HEK293 (cell line): Measurements from ENCODE around the gene HDC.

Source experiments
- CTCF ChIA-PET: fragments of 350-600 bp; formaldehyde crosslinking; extraction: SDS; loops from one replicate; lab custom pipeline; 2021; ENCODE audit warnings: antibody characterized with exemption; lab: Yijun Ruan, JAX
- POLR2A ChIA-PET: fragments of 300-600 bp; formaldehyde crosslinking; extraction: SDS; loops from one replicate; lab custom pipeline; 2020; ENCODE audit warnings: antibody characterized with exemption, inconsistent platforms; lab: Yijun Ruan, JAX
- H3K27ac ChIP-seq: fragments of 200-500 bp; sonication (Bioruptor generic); 2 replicates; pipeline ENCODE4 v1.5.1; 2014; ENCODE audit warnings: low read depth, low read length, control low read depth, inconsistent platforms; ENCODE audit errors: extremely low read depth
- H3K36me3 ChIP-seq, 2 experiments: fragments of 200-500 bp in 1 of 2; sonication (Bioruptor generic) in 1 of 2; 1 replicate in 1 of 2; 2 replicates in 1 of 2; pipeline ENCODE4 v1.5.1; 2014 to 2017; ENCODE audit warnings: inconsistent platforms in 2 of 2, low read length in 2 of 2; ENCODE audit not compliant: control insufficient read depth in 2 of 2, insufficient read depth in 1 of 2
- H3K4me1 ChIP-seq: fragments of 200-500 bp; sonication (Bioruptor generic); 2 replicates; pipeline ENCODE4 v1.5.1; 2014; ENCODE audit warnings: mild to moderate bottlenecking, low read length, inconsistent platforms; ENCODE audit not compliant: control insufficient read depth, insufficient read depth
- H3K4me3 ChIP-seq: 2 replicates; pipeline ENCODE4 v1.5.1; 2011; ENCODE audit warnings: low read depth, mild to moderate bottlenecking, control low read depth, low read length, moderate library complexity
- H3K9me3 ChIP-seq: fragments of 200-500 bp; sonication (Bioruptor generic); 2 replicates; pipeline ENCODE4 v1.5.1; 2014; ENCODE audit warnings: low read depth, low read length, inconsistent platforms; ENCODE audit not compliant: control insufficient read depth, insufficient read depth
- BCL11A ChIP-seq: fragments of 450-650 bp; formaldehyde crosslinking; IDR thresholded peaks from 2 replicates; pipeline ENCODE4 v1.5.1; 2016; ENCODE audit warnings: low read depth, missing biosample characterization, missing genetic modification characterization
- GLI4 ChIP-seq: fragments of 450-650 bp; formaldehyde crosslinking; IDR thresholded peaks from 2 replicates; pipeline ENCODE4 v1.5.1; 2016; ENCODE audit warnings: missing biosample characterization, missing genetic modification characterization
- GLIS2 ChIP-seq: fragments of 450-650 bp; formaldehyde crosslinking; IDR thresholded peaks from 2 replicates; pipeline ENCODE4 v1.5.1; 2016; ENCODE audit warnings: missing biosample characterization, missing genetic modification characterization
- HOXC10 ChIP-seq: sonication (generic); formaldehyde crosslinking; IDR thresholded peaks from 2 replicates; pipeline ENCODE4 v1.8.1; 2023; ENCODE audit warnings: mild to moderate bottlenecking, missing genetic modification reagents
- MYNN ChIP-seq: fragments of 450-650 bp; formaldehyde crosslinking; IDR thresholded peaks from 2 replicates; pipeline ENCODE4 v1.5.1; 2016; ENCODE audit warnings: missing biosample characterization, missing genetic modification characterization, borderline replicate concordance
- YY1 ChIP-seq: fragments of 450-650 bp; formaldehyde crosslinking; IDR thresholded peaks from 2 replicates; pipeline ENCODE4 v1.5.1; 2018; ENCODE audit warnings: missing biosample characterization, missing genetic modification characterization
- ZBTB20 ChIP-seq: fragments of 450-650 bp; formaldehyde crosslinking; IDR thresholded peaks from 2 replicates; pipeline ENCODE4 v1.5.1; 2016; ENCODE audit warnings: missing biosample characterization, missing genetic modification characterization
- ZNF138 ChIP-seq: fragments of 450-650 bp; formaldehyde crosslinking; IDR thresholded peaks from 2 replicates; pipeline ENCODE4 v1.5.1; 2016; ENCODE audit warnings: missing biosample characterization, missing genetic modification characterization, borderline replicate concordance
- ZNF157 ChIP-seq: fragments of 450-650 bp; formaldehyde crosslinking; IDR thresholded peaks from 2 replicates; pipeline ENCODE4 v1.5.1; 2016; ENCODE audit warnings: missing biosample characterization, missing genetic modification characterization
- ZNF24 ChIP-seq: fragments of 450-650 bp; formaldehyde crosslinking; IDR thresholded peaks from 2 replicates; pipeline ENCODE4 v1.5.1; 2016; ENCODE audit warnings: missing biosample characterization, missing genetic modification characterization
- ZNF248 ChIP-seq: fragments of 450-650 bp; formaldehyde crosslinking; IDR thresholded peaks from 2 replicates; pipeline ENCODE4 v1.5.1; 2017; ENCODE audit warnings: missing biosample characterization, missing genetic modification characterization
- ZNF341 ChIP-seq: fragments of 450-650 bp; formaldehyde crosslinking; IDR thresholded peaks from 2 replicates; pipeline ENCODE4; 2016; ENCODE audit warnings: low read depth, missing biosample characterization, missing genetic modification characterization
- ZNF350 ChIP-seq: fragments of 450-650 bp; formaldehyde crosslinking; IDR thresholded peaks from 2 replicates; pipeline ENCODE4 v1.5.0; 2017; ENCODE audit warnings: missing biosample characterization, mild to moderate bottlenecking, missing genetic modification characterization
- ZNF610 ChIP-seq: fragments of 450-650 bp; formaldehyde crosslinking; IDR thresholded peaks from 2 replicates; pipeline ENCODE4 v1.5.1; 2016; ENCODE audit warnings: missing biosample characterization, missing genetic modification characterization, borderline replicate concordance
- ZNF654 ChIP-seq: fragments of 450-650 bp; formaldehyde crosslinking; IDR thresholded peaks from 2 replicates; pipeline ENCODE4 v1.5.1; 2016; ENCODE audit warnings: low read depth, missing biosample characterization, missing genetic modification characterization
- ZNF707 ChIP-seq: fragments of 450-650 bp; formaldehyde crosslinking; IDR thresholded peaks from 2 replicates; pipeline ENCODE4 v1.5.1; 2016; ENCODE audit warnings: missing biosample characterization, missing genetic modification characterization
- ZNF776 ChIP-seq: fragments of 450-650 bp; formaldehyde crosslinking; IDR thresholded peaks from 2 replicates; pipeline ENCODE4 v1.5.0; 2017; ENCODE audit warnings: missing biosample characterization, missing genetic modification characterization, borderline replicate concordance
- TF ChIP-seq, protein P1 (sequence below): fragments of 450-650 bp; IDR thresholded peaks from 2 replicates; pipeline ENCODE4 v1.5.1; 2018; ENCODE audit warnings: missing biosample characterization, mild to moderate bottlenecking, missing genetic modification characterization
- TF ChIP-seq, protein P2 (sequence below): fragments of 450-650 bp; formaldehyde crosslinking; IDR thresholded peaks from 2 replicates; pipeline ENCODE4 v1.5.1; 2016; ENCODE audit warnings: missing biosample characterization, missing genetic modification characterization
- TF ChIP-seq, protein P3 (sequence below): fragments of 450-650 bp; formaldehyde crosslinking; IDR thresholded peaks from 2 replicates; pipeline ENCODE4 v1.5.1; 2016; ENCODE audit warnings: missing biosample characterization, missing genetic modification characterization
- TF ChIP-seq, protein P4 (sequence below): fragments of 450-650 bp; formaldehyde crosslinking; IDR thresholded peaks from 2 replicates; pipeline ENCODE4 v1.5.1; 2016; ENCODE audit warnings: missing biosample characterization, missing genetic modification characterization
- TF ChIP-seq, protein P5 (sequence below): fragments of 450-650 bp; formaldehyde crosslinking; IDR thresholded peaks from 2 replicates; pipeline ENCODE4 v1.5.1; 2016; ENCODE audit warnings: missing biosample characterization, missing genetic modification characterization, low read depth

The HDC gene

DNA sequence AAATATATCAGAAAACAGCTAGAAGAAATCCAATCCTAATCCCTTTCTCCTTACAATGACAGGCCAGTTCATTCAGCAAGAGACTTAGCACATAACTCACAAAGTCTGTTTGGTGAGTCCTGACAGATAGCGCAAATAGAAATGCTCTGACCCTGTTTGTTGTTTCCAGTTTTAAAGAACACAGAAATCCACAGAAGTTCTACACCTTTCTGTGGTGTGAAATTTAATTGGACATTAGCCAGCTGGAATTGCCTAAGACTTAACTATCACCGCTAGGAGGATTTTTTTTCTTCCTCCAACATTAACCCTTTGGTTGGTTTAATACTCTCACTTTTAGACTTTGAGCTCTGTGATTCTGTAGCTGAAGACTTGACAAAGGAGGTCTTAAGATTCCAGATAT is 30.8 kb downstream of the HDC start:
- CTCF ChIA-PET, result interaction anchor here (0.6 kb wide), 1 partner anchor 1260 kb away, joined by 4 read pairs; no protein-coding TSS in a partner anchor
- POLR2A ChIA-PET, result no interaction called here
- H3K36me3 ChIP-seq, result no peaks in the 10 kb centered on the region
- TF ChIP-seq ZNF707 (tag by site-specific recombination) (no peak), HOXC10 (no peak), BCL11A (no peak), GLIS2 (tag by site-specific recombination) (no peak), MYNN (tag by site-specific recombination) (no peak), ZNF610 (tag by site-specific recombination) (no peak), ZBTB20 (tag by site-specific recombination) (no peak), ZNF341 (no peak)
- TF ChIP-seq, protein P1, sequence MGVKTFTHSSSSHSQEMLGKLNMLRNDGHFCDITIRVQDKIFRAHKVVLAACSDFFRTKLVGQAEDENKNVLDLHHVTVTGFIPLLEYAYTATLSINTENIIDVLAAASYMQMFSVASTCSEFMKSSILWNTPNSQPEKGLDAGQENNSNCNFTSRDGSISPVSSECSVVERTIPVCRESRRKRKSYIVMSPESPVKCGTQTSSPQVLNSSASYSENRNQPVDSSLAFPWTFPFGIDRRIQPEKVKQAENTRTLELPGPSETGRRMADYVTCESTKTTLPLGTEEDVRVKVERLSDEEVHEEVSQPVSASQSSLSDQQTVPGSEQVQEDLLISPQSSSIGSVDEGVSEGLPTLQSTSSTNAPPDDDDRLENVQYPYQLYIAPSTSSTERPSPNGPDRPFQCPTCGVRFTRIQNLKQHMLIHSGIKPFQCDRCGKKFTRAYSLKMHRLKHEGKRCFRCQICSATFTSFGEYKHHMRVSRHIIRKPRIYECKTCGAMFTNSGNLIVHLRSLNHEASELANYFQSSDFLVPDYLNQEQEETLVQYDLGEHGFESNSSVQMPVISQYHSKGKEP, result no peak
- no peak overlapping the region for H3K4me3 ChIP-seq
- no peaks in the 10 kb centered on the region for H3K4me1 ChIP-seq
- no peaks in the 10 kb centered on the region for H3K9me3 ChIP-seq
- no peak overlapping the region for H3K27ac ChIP-seq

DNA sequence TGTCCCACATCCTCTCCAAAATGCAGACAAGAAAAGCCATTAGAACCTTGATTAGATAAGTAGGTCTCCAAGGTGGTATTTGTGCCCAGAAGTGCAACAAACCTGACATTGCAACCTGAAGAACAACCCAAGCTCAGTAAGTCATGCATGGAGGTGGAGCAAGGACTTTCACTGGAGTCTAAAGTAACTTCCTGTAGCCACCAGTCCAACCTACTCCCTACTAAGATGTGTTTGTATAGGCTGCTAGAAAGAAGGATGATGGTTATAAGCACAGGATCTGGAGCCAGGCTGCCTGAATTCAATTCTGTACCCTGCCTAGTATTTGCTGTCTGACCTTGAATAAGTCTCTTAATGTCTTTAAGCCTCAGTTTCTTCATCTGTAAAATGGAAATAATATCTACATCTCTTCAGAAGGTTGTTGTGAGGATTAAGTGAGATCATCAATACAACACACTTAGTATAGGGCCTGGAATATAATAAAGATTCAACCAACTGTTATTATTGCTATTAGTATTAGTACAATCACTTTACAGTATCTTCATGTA is 32.3 kb downstream of the HDC start:
- ChIA-PET CTCF (interaction anchor here (0.6 kb wide), 1 partner anchor 15 kb away, joined by 3 read pairs; no protein-coding TSS in a partner anchor), POLR2A (no interaction called here)
- no peak overlapping the region for H3K4me3 ChIP-seq
- H3K27ac ChIP-seq, result no peak overlapping the region
- TF ChIP-seq YY1 (no peak), ZNF776 (tag by site-specific recombination) (no peak), ZNF138 (tag by site-specific recombination) (no peak), GLI4 (tag by site-specific recombination) (no peak), ZNF157 (tag by site-specific recombination) (no peak), ZNF24 (tag by site-specific recombination) (no peak), ZNF248 (no peak), ZNF654 (no peak), ZNF350 (tag by site-specific recombination) (no peak)
- TF ChIP-seq, protein P2, sequence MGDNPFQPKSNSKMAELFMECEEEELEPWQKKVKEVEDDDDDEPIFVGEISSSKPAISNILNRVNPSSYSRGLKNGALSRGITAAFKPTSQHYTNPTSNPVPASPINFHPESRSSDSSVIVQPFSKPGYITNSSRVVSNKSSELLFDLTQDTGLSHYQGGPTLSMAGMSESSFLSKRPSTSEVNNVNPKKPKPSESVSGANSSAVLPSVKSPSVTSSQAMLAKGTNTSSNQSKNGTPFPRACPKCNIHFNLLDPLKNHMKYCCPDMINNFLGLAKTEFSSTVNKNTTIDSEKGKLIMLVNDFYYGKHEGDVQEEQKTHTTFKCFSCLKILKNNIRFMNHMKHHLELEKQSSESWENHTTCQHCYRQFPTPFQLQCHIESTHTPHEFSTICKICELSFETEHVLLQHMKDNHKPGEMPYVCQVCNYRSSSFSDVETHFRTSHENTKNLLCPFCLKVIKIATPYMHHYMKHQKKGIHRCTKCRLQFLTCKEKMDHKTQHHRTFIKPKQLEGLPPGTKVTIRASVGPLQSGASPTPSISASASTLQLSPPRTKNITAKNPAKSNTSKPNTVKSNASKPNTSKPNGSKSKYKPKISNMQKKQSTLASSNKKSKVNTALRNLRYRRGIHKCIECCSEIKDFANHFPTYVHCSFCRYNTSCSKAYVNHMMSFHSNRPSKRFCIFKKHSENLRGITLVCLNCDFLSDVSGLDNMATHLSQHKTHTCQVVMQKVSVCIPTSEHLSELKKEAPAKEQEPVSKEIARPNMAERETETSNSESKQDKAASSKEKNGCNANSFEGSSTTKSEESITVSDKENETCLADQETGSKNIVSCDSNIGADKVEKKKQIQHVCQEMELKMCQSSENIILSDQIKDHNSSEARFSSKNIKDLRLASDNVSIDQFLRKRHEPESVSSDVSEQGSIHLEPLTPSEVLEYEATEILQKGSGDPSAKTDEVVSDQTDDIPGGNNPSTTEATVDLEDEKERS, result no peak
- TF ChIP-seq, protein P3, sequence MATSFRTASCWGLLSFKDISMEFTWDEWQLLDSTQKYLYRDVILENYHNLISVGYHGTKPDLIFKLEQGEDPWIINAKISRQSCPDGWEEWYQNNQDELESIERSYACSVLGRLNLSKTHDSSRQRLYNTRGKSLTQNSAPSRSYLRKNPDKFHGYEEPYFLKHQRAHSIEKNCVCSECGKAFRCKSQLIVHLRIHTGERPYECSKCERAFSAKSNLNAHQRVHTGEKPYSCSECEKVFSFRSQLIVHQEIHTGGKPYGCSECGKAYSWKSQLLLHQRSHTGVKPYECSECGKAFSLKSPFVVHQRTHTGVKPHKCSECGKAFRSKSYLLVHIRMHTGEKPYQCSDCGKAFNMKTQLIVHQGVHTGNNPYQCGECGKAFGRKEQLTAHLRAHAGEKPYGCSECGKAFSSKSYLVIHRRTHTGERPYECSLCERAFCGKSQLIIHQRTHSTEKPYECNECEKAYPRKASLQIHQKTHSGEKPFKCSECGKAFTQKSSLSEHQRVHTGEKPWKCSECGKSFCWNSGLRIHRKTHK (tag by site-specific recombination), result no peak
- TF ChIP-seq, protein P4, sequence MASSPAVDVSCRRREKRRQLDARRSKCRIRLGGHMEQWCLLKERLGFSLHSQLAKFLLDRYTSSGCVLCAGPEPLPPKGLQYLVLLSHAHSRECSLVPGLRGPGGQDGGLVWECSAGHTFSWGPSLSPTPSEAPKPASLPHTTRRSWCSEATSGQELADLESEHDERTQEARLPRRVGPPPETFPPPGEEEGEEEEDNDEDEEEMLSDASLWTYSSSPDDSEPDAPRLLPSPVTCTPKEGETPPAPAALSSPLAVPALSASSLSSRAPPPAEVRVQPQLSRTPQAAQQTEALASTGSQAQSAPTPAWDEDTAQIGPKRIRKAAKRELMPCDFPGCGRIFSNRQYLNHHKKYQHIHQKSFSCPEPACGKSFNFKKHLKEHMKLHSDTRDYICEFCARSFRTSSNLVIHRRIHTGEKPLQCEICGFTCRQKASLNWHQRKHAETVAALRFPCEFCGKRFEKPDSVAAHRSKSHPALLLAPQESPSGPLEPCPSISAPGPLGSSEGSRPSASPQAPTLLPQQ (tag by site-specific recombination), result no peak
- TF ChIP-seq, protein P5, sequence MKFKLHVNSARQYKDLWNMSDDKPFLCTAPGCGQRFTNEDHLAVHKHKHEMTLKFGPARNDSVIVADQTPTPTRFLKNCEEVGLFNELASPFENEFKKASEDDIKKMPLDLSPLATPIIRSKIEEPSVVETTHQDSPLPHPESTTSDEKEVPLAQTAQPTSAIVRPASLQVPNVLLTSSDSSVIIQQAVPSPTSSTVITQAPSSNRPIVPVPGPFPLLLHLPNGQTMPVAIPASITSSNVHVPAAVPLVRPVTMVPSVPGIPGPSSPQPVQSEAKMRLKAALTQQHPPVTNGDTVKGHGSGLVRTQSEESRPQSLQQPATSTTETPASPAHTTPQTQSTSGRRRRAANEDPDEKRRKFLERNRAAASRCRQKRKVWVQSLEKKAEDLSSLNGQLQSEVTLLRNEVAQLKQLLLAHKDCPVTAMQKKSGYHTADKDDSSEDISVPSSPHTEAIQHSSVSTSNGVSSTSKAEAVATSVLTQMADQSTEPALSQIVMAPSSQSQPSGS, result no peak
- no peaks in the 10 kb centered on the region for H3K36me3 ChIP-seq
- H3K4me1 ChIP-seq, result no peaks in the 10 kb centered on the region
- no peaks in the 10 kb centered on the region for H3K9me3 ChIP-seq
